OCI-M2 (cell line): ENCODE data around the gene HMGXB3.
A peak's percentile ranks its signal among the peaks of the same experiment; 100 is the strongest.

Experiments used
- DNase-seq: peaks from one replicate; lab custom pipeline; 2025; ENCODE audit not compliant: unreplicated experiment; lab: John Stamatoyannopoulos, UW

Gene HMGXB3, protein sequence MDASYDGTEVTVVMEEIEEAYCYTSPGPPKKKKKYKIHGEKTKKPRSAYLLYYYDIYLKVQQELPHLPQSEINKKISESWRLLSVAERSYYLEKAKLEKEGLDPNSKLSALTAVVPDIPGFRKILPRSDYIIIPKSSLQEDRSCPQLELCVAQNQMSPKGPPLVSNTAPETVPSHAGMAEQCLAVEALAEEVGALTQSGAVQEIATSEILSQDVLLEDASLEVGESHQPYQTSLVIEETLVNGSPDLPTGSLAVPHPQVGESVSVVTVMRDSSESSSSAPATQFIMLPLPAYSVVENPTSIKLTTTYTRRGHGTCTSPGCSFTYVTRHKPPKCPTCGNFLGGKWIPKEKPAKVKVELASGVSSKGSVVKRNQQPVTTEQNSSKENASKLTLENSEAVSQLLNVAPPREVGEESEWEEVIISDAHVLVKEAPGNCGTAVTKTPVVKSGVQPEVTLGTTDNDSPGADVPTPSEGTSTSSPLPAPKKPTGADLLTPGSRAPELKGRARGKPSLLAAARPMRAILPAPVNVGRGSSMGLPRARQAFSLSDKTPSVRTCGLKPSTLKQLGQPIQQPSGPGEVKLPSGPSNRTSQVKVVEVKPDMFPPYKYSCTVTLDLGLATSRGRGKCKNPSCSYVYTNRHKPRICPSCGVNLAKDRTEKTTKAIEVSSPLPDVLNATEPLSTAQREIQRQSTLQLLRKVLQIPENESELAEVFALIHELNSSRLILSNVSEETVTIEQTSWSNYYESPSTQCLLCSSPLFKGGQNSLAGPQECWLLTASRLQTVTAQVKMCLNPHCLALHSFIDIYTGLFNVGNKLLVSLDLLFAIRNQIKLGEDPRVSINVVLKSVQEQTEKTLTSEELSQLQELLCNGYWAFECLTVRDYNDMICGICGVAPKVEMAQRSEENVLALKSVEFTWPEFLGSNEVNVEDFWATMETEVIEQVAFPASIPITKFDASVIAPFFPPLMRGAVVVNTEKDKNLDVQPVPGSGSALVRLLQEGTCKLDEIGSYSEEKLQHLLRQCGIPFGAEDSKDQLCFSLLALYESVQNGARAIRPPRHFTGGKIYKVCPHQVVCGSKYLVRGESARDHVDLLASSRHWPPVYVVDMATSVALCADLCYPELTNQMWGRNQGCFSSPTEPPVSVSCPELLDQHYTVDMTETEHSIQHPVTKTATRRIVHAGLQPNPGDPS (N-terminal part only)

DNA sequence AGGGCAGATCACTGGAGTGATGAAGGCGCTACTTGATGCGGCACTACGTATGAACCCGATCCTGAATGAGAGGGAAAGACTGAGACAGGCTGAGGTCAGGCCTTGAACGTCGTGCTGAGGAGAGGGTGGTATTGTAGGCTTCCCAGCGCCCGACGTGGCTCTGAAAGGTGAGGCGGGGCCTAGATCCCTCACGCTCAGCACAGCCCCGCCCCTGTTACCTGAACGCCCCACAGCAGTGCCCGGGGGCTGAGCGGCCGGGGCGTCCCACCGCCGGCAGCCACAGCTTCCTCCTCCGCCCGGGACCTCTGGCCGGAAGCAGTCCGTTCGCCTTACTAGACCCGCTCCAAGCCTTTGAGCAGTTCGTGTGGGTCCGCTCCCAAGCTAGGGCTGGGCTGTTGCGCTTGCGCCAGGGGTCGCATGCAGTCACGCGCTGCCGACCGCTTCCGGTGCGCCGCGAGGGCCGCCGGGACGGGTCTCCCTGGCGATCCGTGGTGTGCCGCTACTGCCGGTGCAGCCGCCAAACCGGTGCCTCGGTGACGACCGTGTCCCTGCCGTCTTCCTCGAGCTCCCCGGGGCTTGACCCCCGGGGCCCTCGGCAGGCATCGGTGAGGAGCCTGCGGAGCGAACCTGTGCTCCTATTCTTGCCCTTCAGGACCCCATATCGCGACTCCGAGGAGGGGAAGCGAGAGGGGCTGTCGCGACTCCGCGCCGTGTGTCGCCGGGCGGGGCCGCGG is at the start of gene HMGXB3, which contains the start of gene TIGD6:
HMGXB3 (plus strand) TSS at position 484 of the 734 bp plus-strand sequence. CDS start 4,114 bp downstream, outside the sequence.
TIGD6 (minus strand) TSS at position 399 of the 734 bp plus-strand sequence. CDS start 4,306 bp downstream, outside the sequence.
- DNase-seq: peak; percentile 26

DNA sequence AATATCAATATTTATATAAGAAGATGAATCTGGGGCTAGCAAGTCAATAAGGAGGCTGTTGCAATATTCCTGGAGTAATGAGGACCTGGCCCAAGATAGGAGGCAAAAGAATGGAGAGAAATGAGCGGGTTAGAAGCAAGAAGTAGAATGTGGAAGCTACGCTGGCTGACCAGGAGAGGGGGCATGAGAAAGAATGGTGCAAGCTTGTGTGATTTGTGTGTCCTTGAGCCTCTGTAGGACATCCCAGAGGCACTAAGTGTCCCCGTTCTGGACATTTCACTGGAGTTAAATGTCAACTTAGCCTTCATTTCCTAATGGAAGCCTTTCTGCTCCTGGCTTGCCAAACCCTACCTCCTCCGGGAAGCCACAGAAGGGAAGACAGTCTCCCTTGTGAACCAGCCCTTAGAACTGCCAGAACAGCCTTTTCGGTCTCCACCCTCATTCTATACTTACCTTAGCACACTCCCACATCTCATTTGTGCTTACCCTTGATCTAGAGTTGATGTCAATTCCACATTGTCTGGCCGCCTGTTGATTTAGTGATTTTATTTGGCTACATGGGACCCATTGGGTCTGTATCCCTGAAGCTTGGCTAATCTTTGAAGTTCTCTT is 49.3 kb upstream of the HMGXB3 start:
- DNase-seq: no peak

DNA sequence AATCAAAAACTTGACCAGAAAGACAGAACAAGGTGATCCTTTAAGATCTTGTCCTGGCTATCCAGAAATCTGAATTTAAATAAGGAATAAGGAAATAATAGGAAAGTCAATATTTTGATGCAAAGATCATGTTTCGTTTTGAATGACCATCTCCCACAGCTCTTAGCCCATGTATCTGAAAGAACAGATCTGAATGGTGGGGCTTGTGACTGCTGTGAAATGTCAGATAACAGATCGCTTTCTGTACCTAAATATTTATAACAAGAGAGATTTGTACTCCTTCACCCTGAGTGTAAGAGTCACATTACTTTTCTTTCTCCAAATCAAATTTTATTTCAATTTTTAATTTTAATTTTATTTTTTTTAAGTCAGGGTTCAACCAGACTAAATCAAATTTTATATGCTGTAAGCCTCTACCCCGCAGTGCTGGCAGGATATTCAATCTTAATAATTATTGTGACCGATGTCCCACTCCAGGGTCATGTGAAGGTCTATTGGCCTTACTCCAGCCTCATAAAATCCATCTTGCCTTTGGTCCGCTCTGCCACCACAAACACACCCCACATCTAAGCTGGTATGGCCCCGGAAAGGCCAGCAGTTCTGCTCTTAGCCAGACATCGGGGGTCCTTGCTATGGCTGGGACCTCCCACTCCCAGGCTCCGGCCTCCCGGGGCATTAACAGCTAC is 47.0 kb upstream of the HMGXB3 start:
- no peak for DNase-seq

DNA sequence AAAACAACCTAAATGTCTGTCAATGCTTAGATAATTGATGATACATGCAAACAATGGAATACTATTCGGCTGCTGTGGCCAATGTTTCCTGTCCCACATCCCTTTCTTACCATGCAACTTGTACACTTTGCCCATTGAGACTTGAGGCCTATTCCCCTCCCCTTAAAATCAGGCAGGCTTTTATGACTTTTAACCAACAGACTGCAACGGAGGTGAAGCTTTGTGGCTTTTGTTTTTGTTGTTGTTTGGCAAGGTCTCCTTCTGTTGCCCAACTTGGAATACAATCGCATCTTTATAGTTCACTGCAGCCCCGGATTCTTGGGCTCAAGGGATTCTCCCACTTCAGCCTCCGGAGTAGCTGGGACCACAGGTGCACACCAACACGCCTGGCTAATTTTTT is 45.7 kb upstream of the HMGXB3 start:
- DNase-seq: no peak

DNA sequence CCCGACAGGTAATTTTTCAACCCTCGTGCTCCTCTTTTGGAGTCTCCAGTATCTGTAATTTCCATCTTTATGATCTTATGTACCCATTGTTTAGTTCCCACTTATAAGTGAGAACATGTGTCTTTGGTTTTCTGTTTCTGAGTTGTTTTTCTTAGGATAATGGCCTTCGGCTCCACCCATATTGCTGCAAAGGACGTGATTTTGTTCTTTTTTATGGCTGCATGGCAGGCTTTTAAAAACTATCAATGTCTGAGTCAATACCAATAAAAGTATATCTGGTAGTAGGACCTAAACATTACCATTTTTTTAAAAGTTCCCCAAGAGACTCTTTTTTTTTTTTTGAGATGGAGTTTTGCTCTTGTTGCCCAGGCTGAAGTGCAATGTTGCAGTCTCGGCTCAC is 43.9 kb upstream of the HMGXB3 start:
- no peak for DNase-seq

DNA sequence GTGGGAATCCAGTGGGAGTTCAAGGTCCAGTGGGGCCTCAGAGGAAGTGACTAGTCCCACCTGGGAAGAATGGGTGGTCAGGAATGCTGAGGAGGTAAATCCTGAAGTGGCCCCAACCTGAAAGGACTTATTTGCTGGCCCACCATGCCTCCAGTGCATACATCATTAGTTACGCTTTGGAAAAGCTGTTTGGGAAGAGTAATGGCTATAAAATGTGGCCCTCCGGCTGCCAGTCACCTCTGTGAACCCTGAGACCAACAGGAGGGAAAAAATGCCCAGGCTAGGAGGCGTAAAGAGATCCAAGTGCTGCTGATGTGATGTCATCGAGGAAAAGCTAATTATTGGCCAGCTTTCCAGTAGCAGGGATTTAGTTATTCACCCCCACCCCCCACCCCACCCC is 42.7 kb upstream of the HMGXB3 start:
- DNase-seq: no peak

DNA sequence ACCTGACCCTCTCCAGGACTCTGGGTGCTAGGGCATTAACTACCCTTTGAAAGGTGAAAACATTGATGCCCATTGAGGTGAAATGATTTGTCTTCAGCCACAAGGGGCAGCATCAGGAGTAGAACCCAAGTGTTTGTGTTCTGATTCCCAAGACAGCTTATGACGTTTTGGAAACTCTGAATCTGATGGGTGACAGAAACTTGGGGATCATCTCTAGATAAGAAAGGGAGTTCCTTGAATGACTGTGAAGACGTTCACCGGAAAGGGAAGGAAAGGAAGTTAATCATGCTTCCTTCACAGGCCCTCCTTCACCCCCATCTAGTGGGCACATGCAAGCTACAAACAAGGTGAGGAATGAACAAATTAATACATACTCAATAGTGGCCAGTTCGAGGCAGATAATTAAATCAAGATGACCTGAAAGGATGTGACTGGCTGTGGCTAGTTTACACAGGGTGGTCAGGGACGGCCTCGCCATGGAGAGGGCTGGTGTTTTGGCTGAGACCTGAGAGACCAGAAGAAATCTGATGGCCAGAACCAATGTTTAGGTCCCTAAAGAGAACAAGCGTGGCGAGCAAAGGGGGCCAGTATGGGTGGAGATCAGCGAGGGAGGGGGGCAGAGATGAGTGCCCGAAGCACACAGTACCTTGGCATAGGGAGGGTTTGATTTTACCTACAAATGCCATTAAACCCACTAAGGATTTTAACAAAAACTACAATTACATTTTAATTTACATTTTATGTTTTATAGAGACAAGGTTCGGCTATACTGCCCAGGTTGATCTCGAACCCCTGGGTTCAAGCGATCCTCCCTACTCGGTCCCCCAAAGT is 40.9 kb upstream of the HMGXB3 start:
- DNase-seq: peak; percentile 22

DNA sequence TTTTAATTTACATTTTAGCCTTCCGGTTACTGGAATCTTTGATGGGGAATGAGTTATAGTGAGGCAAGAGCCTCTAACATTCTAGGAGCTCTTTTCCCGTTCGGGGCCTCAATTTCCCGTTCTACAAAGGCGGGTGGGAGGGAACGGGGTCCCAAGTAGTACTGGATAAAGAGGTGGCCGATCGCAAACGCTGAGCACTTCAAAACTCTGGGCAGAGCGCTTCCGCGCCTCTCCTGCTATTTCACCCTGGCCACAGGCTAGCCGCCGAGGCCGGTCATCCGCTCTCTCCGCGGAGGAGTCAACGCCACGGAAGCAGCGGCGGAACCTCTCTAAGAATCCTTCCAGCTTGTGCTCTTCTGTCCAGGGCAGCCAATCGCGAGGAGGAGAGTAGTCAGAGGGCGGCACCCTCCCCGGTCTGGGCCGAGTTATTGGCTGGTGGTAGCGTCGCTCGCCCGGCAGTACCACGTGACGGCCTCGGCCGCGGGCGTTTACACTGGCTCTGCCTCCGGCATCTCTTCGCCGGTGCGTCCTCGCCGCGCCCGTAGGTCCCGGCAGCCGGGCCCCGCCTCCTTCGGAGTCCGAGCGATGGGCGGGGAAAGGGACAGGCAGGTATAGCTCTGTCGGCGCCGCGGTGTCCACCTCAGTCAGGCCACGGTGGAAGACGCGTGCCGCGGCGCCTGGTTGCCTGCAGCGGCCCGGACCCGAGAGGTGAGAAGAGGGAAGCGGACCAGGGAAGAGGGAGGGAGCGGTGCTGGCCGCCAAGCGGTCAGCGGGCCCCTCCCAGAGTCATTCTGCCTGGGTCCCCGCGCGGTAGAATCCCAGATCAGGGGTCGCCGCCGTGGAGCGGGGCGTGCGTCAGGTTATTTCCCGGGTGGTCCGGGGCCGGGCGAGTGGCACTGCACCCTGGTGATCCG is 40.0 kb upstream of the HMGXB3 start, which contains the start of gene SLC26A2:
SLC26A2 (plus strand) TSS at position 487 of the 914 bp plus-strand sequence. CDS start 16,895 bp downstream, outside the sequence.
- peak; percentile 63 for DNase-seq

DNA sequence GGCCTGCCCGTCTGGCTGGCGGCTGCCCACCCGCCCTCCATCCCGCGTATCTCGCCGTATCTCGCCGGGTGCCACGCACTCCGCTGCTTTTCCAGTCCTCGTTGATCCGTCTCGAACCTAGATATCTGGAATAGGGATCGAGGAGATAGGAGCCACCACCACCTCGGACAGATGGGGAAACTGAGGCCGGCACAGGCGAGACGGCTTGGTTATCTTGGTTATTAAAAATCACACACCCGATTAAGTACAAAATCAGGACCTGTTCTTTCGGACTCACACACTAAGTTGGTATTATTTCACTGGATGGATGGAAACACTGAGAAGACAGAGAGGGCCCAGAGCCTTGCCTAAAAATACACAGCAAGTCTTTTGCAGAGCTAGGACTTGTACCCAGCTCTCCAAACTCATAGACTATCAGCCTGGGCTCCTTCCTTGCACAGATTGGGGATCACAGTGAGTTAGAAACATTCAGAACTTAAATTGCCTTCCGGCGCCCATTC is 39.3 kb upstream of the HMGXB3 start:
- DNase-seq: no peak

DNA sequence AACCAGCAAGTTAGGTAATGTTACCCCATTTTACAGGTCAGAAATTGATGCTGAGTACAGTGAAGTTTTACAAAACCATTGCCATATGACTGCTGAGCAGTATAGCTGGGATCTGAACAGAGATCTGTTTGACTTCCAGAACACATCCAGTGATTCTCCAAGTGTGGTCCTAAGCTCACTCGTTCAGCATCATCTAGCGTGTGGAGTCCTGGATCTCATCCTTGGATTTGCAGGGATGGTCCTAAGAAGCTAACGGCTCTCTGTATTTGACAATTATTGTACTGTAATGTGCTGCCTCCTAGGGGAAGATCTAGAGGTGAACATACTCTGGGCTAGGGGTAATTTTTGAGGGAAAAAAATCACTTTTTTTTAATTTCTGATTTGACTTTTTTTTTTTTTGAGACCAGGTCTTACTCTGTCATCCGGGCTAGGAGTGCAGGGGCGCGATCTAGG is 38.6 kb upstream of the HMGXB3 start:
- no peak for DNase-seq

DNA sequence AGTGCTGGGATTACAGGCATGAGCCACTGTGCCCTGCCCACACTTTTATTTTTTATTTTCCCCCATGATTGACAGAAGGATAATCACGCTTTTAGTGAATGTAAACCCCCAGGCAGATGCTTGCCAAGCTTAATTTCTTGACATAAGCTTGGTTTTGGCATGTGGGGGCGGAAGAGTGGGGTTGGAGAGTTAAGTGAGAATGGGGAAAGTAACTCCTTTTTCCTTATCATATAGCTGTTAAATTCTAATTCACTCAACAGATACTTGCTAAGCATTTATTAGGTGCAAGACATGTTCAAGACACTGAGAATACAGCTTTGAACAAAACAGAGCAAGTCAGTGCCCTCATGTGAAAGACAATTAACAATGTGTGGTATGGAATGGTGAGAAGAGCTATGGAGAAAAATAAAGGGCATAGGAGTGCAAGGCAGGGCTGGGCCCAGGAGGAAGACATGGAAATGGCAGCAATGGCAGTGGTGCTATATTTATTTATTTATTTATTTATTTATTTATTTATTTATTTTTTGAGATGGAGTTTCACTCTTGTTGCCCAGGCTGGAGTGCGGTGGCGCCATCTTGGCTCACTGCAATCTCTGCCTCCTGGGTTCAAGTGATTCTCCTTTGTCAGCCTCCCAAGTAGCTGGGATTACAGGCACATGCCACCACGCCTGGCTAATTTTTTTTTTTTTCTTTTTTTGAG is 37.8 kb upstream of the HMGXB3 start:
- no peak for DNase-seq

DNA sequence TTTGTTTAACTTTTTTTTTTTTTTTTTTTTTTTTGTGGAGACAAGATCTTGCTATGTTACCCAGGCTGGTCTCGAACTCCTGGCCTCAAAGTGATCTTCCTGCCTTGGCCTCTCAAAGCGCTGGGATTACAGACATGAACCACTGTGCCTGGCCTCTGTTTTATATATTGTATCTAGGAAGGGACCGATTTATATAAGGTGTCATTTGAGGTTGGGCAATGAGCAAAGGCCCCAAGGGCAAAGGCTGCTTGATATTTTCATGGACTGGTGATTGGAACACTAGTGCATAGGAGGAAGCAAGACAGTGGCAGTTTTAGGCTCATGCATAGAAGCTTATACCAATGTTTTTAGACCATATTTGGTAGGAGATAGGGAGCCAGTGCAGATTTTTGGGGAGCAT is 36.8 kb upstream of the HMGXB3 start:
- DNase-seq: no peak

DNA sequence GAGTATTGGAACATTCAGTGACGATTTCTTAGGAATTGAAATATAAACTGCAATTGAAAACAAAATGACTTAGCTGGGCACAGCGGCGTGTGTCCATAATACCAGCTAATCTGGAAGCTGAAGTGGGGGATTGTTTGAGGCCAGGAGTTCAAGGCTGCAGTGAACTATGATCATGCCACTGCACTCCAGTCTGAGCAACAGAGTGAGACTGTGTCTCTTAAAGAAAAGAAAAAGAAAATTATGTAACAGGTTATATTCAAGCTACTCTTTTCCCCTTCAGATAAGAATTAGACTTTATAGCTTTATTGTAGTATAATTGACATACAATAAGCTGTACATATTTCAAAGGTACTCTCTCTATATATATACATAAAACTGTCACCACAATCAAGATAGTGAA is 33.6 kb upstream of the HMGXB3 start:
- no peak for DNase-seq

DNA sequence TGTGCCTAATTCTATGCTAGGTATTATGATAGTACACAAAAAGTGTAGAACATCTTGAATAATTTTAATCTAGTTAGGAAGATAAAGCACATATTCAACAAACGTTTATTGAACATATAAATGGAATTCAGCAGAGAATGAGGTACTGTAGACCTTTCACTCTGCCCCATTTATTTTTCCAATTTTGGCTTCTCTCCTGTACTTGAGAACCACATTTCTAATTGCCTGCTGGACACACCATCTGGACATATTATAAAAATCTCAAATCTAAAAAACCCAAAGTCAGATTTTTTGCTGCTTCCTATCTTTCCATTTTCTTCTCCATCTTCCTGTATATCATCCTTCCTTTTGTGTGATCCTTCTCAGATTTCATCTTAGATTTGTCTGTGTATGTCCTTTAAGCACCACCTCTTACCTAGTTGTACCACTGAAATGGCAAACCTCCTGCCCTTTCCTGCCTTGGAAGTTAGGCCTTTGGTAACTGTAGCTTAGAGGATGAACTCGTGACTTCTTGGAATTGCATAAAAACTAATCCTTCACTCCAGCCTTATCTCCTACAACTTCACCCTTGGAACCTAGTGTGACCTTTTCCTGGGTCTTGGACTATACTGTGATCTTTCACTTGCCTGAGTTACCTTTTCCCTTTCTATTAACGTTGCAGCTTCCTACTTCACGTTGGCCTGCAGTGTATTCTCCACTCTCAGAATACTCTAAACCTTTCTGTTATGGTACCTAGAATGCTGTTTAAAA is 31.2 kb upstream of the HMGXB3 start:
- no peak for DNase-seq

DNA sequence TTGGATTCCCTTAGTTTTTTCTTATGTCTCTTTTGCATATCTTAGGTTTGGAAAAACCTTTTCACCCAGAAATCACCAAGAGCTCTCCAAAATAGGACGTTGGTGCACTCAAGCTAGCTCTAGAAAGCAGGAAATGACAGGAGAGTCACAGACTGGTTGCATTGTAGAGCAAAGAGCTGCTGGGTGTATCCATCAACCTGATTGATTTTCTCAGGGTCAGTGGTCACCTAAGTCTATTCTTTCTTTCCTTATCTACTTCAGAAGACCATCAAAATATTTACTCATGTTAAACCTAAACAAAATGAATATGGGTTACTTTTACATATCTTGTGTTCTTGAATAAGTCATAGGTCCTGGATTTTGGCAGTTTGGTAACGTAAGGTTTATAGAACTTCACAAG is 25.1 kb upstream of the HMGXB3 start:
- no peak for DNase-seq

DNA sequence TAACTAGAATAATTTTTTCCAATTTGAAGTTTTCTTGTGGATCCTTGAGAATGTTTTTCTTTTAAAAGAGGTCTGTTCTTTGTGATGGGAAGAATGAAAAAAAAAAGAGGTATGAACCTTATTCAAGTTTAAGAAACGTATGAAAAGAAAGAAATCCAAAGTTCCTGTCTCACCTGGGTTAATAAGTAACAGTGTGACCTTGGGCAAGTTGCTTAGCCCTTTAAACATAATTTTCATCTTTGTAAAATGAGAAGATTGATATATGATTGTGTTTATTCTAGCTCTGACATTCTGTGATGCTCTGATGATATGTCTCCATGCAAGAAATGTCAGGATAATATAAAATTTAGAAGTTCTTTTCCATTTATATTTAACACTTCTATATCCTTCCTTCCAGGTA is 20.6 kb upstream of the HMGXB3 start:
- no peak for DNase-seq
